H1 (cell line): ENCODE measurements around the gene NTN1. TPM values are rescaled to one million over a fixed set of nuclear protein-coding genes. Genes with fewer than 3 reads are reported as not detected.

Source experiments
- RBBP5 ChIP-seq: IDR thresholded peaks from 2 replicates; pipeline ENCODE4 v1.7.1; 2012; ENCODE audit warnings: low read depth, mild to moderate bottlenecking, inconsistent platforms, low read length, moderate library complexity, borderline replicate concordance
- TCF12 ChIP-seq: IDR thresholded peaks from 2 replicates; pipeline ENCODE4 v1.6.1; 2011; ENCODE audit warnings: low read depth, mild to moderate bottlenecking, low read length
- polyA plus RNA-seq, 7 experiments: library from polyadenylated mRNA; depleted of rRNA in 3 of 7; stranded (reverse) in 5 of 7; unstranded in 2 of 7; fragments of >200 nt in 5 of 7; fragments of 200-250 nt in 2 of 7; gene quantifications; 1 replicate in 5 of 7; 2 replicates in 1 of 7; 4 replicates in 1 of 7; pipeline versions ENCODE4 v1.2.1 to v1.2.3, GENCODE V29; 2011 to 2013; ENCODE audit warnings: missing spikeins in 2 of 7, mixed read lengths in 2 of 7
- total RNA-seq: library from RNA; stranded (reverse); fragmentation: NEBNext Ultra II Directional; extraction: Animal tissue kit (Norgen Biotek cat#: 25700); gene quantifications from 2 replicates; pipeline ENCODE4 v1.2.1, GENCODE V29; 2021

Gene NTN1
- total and polyA plus RNA-seq, 2 of the 8 experiments (the other 6 are each of a cell fraction or from before 2014, with no cell fraction given), result 2.0 to 2.3 TPM

- TF ChIP-seq RBBP5 (no peak), TCF12 (no peak)
These were observed 185.5 kb downstream of the NTN1 start (continued) for GRCh38 chr17:9206741-9207332.
